Stomach (tissue), 4 donors: ENCODE measurements around the gene CYB5R3.

Experiments used
- EP300 ChIP-seq: sonication (generic); formaldehyde crosslinking; IDR thresholded peaks from one replicate; pipeline ENCODE4 v1.6.1; 2017; ENCODE audit warnings: antibody characterized with exemption
- POLR2A ChIP-seq, 4 donors: fragments of 450-650 bp; IDR thresholded peaks; one replicate each; pipeline ENCODE4 v1.6.1; 2016; ENCODE audit warnings: antibody characterized with exemption in 4 of 4, control low read depth in 2 of 4, mild to moderate bottlenecking in 1 of 4, moderate library complexity in 1 of 4
- POLR2AphosphoS5 ChIP-seq, 3 donors: sonication (generic); formaldehyde crosslinking; IDR thresholded peaks; one replicate each; pipeline ENCODE4 v1.6.1; 2016; ENCODE audit warnings: antibody characterized with exemption in 3 of 3
- TF ChIP-seq, protein P1 (sequence below), 7 experiments: fragments of 450-650 bp in 4 of 7; fragments of 200-600 bp in 3 of 7; sonication (generic) in 3 of 7; IDR thresholded peaks; one replicate each; pipeline ENCODE4 v1.5.1; 2016 to 2019; ENCODE audit warnings: antibody characterized with exemption in 7 of 7, control low read depth in 2 of 7, mild to moderate bottlenecking in 1 of 7

DNA sequence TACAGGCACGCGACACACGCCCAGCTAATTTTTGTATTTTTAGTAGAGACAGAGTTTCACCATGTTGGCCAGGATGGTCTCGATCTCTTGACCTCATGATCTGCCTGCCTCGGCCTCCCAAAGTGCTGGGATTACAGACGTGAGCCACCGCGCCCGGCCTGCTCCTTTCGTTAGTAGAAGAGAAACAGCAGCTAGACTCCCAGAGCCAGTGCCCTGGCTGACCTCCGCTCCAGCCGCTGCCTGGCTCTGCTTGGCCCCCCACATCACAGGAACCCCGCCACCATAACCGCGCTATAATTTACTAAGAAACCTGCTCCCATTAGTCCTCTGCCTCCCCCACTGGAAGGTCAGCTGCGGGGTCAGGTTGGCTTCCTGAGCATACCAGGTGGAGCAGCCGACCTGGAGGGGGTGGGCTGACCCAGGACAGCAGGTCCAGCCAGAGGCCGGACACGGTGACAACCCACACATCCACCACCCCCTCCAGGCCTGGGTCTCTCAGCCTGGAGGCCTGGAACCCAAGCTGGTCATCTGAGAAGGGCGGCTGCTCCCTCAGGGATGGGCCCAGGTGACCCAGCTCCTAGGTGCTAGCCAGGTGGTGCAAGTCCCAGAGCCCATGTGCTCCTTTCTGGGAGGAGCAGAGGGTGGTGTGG is 27.0 kb downstream of the CYB5R3 start:
- no peak for TF ChIP-seq POLR2AphosphoS5 (IDR thresholded peaks at IDR 0.05)
- TF ChIP-seq, protein P1, sequence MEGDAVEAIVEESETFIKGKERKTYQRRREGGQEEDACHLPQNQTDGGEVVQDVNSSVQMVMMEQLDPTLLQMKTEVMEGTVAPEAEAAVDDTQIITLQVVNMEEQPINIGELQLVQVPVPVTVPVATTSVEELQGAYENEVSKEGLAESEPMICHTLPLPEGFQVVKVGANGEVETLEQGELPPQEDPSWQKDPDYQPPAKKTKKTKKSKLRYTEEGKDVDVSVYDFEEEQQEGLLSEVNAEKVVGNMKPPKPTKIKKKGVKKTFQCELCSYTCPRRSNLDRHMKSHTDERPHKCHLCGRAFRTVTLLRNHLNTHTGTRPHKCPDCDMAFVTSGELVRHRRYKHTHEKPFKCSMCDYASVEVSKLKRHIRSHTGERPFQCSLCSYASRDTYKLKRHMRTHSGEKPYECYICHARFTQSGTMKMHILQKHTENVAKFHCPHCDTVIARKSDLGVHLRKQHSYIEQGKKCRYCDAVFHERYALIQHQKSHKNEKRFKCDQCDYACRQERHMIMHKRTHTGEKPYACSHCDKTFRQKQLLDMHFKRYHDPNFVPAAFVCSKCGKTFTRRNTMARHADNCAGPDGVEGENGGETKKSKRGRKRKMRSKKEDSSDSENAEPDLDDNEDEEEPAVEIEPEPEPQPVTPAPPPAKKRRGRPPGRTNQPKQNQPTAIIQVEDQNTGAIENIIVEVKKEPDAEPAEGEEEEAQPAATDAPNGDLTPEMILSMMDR (IDR thresholded peaks at IDR 0.05), result no peak
- no peak for TF ChIP-seq POLR2A (IDR thresholded peaks at IDR 0.05)
- no peak for TF ChIP-seq EP300
